Fibroblast of skin of abdomen (primary cell): ENCODE data around the gene PRKN. TPM values are rescaled to one million over a fixed set of nuclear protein-coding genes. Genes with fewer than 3 reads are reported as not detected.

Experiments
- DNase-seq: peaks from one replicate; pipeline ENCODE4 v3.0.0-alpha.2; 2013
- polyA plus RNA-seq, 2 experiments: library from polyadenylated mRNA; unstranded; fragments of 120-200 nt; gene quantifications; one replicate each; pipeline ENCODE4 v1.2.1, GENCODE V29; 2013; ENCODE audit not compliant: insufficient read length in 2 of 2

PRKN gene
- 1.5 TPM for polyA plus RNA-seq (2013, experiment 1 of 2; ENCODE audit: insufficient read length)
- 1.8 TPM for polyA plus RNA-seq (2013, experiment 2 of 2; ENCODE audit: insufficient read length)

DNA sequence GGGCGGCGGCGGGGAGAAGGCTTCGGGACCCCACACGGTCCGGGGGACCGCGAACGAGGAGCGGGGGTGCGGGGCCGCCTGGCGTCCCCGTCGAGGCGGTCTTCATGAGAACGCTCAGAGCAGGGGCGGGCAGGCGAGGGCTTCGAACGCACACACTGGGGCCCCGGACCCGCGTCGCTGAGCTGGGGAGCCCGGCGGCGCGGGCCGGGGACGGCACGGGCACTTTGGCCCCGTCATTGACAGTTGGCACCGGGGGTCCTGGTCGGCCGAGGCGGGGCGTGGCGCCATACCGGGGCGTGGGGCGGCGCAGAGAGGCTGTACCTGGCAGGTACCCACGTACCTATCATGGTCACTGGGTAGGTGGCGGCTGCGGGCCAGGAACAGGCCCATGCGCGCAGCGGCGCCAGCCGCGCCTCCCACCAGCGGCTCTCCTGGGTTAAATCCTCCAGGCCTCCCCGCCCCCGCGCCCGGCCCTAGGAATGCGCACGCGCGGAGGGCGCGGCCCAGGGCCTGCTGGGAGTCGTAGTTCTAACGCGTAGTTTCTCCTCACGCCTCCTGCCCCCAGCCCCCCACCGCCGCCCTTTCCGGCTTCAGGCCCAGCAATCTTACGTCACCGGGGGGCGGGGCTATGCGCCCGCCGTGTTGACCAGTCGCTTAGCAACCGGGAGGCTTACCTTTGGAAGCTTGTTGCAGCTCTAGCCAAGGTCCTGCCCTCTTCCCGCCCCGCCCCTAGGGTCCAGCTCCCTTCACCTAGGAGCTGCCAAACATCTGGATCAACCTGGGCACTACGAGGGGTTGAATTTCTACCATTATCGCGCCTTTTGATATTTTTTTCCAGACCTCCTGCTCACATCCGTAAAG is at the start of gene PRKN, which contains the start of gene PACRG:
TSS of gene PRKN (minus strand) at position 445 of the 861 bp plus-strand sequence.
TSS of gene PACRG (plus strand) at position 653 of the 861 bp plus-strand sequence.
- DNase-seq, result peak; percentile 97

DNA sequence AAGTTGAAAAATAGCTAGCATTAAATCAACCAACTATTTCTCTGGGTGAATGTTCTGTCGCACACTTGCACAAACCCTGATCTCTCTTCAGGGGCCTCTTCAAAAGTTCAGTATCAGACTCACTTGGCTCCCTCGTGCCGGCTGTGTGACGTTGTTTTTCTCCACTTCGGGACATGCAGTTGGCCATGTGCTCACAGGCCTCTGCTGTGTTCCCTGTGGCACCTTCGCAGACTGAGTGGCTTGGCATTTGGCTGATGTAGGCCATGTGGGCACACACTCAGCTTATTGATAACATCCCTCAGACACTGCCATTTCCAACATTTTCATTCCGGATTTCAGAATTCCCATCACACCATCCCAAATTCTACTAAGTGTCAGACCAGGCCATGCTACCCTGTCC is 49.5 kb upstream of the PRKN start:
- DNase-seq, result no peak

DNA sequence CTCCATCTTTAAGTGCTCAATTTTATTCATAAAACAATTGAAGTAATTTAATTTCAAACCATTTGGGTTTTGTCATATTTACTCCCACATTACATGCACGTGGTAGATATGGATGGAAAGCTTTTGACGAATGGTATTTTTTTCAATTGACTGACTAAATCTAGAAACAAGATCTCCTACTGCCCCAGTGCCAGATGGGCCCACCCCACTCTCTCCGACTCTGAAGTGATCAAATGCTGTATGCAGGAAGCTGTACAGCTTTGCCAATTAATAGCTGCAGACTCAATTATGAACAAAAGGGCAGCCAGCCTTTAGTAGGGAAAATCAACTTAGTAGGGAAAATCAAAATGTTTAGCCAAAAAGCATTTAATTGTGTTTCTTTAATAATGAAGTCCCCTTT is 46.4 kb upstream of the PRKN start:
- DNase-seq, result no peak

DNA sequence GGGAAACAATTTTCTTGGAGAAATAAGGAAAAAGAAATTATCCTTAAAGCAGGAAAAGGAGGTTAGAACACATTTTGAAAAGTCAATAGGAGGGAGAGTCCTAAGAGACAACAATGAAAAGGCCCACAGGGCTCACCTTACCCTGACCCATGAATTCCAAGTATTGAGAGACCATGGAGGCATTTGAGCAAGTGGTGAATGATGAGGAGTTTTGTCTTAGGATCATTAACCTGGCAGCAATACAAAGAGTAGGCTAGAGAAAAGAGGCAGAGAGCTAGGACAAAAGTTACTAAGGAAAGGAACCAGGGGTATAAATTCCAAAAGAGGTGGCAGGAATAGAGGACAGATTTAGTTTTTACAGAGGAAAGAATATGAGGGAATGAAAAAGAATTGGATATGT is 44.9 kb upstream of the PRKN start:
- DNase-seq, result no peak

DNA sequence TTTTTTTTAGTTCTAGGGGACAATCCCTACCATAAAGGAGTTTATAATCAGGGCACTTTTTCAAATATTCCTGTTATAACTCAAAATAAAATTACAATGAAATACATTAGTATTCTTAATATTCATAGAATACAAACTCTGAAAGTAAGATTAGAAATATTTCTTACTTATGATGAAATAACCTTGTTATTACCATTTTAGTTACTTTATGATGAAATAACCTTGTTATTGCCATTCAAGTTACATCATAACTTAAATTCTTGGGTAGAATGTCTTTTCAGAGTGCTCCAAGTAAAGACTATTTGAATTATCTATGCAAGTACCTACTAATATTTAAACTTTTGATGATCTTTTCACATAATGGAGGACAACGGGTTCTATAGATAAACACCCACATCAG is 43.4 kb upstream of the PRKN start:
- no peak for DNase-seq

DNA sequence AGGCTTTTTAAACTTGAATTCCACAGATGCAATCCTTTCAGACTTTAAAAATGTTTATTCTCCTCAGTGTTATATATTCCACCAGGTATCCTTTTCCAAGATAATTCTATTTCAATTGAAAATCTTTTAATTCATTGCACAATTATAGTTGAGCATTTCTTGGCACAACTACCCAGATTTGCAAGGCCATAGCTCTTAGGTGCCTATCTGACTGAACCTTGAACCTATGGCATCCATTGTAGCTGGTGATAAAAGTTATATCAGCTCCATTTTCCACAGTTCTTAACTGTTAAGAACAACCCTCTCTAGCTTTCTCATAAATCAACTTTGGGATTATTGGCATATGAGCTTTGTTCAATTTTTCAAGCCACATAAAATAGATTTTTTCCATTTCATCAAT is 42.6 kb upstream of the PRKN start:
- no peak for DNase-seq

DNA sequence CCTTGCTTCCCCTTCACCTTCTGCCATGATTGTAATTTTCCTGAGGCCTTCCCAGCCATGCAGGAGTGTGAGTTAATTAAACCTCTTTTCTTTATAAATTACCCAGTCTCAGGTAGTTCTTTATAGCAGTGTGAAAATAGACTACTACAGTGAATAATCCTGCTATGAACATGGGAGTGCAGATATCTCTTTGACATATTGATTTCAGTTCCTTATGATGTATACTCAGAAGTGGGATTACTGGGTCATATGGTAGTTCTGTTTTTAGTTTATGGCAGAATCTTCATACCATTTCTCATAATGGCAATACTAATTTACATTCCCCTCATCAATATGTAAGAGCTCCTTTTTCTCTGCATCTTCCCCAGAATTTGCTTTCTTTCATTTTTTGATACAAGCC is 26.2 kb upstream of the PRKN start:
- no peak for DNase-seq

DNA sequence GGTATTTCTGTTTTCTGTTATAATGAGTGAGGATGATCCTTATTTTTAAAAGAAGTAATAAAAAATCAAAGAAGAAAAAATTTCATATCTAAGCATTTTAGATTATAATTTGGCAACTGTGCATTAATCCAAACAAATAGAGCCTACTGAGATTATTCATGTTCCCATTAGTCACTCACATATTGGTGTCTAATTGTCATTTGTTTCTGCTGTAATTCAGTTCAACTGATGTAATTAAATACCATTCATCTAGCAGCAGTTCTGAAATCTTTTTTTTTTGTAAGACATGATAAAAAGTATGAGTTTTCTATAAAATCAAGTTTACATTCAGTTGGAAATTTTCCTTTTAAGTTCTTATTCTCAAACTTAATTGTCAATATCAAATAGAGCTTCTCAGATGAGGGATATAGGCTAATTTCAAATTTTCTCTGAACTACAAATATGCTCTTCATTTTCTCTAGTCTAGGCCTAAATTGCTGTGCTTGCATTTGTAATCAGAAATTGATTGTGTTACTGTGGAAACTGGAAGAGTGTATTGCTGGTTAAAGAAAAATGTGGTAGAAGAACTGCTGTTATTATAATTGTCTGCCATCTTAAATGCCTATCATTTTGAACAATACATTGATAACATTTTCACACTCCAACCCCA is 23.8 kb upstream of the PRKN start:
- DNase-seq, result no peak

DNA sequence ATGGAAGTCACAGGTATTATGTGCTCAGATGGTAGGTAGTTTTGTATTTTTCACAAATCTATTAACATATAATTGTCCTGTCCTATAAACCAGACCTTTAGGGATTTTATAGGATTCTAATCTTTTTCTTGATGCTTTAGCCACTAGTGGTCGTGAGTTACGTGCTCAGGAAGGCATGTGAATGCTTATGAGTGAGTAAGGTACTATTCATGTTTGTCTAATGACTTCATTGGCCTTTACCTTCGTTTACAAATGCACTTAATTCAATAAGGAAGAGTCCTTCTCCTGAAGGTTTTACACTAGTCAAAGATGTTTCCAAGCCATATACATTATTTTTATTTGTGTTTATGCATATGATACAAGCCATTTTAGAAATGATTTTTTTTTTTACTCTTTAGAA is 23.2 kb upstream of the PRKN start:
- DNase-seq, result peak; percentile 37

DNA sequence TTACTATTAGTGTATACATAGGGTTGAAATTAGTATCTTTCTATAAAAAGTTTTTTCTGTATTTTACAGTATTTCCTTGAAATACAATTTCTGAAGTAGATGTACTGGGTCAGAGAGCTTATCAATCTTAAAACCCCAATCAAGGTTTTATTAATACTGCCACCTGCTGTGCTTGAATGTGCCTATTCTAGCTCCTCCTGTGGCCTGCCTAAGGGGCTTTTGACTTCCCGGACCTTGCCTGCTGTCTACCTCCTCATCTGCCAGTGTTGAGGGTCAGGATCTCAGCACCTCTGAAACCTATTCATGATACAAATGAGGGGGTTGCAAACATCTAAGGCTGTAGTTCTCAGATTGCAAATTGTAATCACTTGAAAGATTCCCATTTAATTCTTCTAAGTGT is 9.4 kb upstream of the PRKN start:
- no peak for DNase-seq

DNA sequence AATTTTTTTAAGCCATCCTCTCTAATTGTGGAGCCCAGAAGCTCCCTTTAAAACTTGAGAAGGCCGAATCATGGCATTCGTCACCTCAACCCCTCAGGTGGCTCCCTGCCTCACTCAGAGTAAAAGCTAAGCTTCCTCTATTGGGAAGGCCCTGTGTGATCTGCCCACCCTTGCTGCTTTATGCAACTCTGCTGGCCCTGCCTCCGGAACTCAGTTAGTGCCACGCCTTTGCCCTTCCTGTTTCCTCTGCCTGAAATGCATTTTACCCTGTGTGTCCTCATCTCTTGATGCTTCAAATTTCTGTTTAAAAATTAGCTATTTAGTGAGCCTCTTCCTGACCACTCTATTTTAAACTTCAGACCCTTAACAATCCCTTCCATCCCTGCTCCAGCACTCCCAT is 5.9 kb upstream of the PRKN start:
- DNase-seq, result no peak

DNA sequence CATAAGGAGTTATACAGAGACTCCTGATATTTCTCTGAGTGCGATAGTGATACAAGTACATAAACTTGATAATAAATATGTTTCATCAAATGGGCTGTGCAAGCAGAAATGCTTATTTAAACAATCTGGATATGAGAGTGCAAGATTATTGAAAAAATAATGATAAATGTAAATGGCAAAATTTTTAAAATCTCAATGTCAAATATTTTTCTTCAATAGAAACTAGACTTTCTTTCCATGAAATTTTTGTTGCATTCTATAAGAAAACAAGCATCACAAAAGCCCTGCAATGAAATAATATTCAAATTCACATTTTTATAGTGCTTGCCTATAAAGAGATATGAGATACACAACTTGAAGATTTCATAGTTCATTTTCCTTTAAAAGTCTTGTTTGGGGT is 2.9 kb upstream of the PRKN start:
- no peak for DNase-seq

DNA sequence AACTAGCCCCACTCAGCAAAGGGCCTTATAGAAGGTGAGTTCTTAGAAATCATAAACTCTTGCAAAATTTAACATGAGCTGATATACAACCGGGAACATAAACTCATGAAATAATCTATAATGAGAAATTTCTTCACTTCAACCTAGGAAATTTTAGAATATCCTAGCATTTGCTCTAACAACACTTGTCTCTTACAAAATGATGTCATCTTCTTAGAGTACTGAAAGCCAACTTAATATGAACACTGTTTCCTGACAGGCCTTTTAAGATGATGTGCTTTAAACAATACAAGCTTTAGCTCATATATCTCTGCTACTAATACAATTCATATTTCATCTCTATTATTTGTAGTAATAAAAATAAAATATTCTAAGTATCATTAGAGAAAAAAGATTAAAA is 1.1 kb upstream of the PRKN start:
- DNase-seq, result no peak

DNA sequence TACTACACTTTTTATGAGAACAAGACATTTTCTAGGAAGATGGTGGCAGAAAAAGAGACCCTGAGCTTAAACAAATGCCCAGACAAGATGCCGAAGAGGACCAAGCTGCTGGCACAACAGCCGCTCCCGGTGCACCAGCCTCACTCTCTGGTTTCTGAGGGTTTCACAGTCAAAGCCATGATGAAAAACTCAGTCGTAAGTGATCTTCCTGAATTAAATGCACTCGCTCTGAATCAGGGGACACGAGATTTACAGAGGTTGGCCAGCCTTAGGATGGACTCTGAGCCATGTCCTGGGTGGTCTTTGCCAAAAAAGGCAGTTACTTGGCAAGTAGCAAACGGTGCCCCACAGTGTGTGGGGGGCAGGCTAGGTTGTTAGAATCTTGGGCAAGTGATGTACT is 631 bp upstream of the PRKN start:
- no peak for DNase-seq

DNA sequence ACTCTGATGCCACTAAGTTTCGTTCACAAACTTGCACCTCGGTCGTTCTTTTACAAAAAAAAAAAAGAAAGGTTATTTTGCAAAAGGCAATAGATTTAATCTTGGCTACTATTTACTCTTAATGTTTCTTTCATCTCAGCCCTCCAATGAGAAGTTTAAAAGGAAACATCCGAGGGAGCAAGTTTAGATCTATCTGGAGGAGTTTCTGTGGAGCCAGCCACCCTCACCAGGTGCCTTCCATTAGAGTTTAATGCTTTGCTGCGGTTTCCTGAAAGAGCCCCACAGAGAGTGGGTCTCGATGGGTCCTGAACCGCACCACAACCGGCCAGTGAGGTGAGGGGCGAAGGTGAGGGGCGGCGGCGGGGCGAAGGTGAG is 632 bp downstream of the PRKN start:
- DNase-seq, result peak; percentile 2

DNA sequence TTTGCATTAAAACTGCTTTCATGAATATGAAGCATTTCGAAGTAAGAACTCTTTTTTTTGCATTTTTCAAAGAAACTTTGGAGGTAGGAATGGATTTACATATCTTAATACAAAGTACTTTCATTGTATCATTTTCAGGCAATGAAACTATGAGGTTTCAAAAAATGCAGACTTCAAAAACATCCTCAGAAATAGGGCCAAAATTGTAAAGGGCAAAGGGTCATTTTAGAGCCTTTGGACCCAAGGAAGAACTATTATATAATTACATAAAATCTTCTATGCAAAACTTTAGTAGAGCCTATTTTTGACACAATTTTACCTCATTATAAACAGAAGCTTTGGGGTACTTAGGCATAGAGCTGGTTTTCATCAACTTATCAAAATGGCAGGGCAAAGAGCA is 4.9 kb downstream of the PRKN start:
- no peak for DNase-seq

DNA sequence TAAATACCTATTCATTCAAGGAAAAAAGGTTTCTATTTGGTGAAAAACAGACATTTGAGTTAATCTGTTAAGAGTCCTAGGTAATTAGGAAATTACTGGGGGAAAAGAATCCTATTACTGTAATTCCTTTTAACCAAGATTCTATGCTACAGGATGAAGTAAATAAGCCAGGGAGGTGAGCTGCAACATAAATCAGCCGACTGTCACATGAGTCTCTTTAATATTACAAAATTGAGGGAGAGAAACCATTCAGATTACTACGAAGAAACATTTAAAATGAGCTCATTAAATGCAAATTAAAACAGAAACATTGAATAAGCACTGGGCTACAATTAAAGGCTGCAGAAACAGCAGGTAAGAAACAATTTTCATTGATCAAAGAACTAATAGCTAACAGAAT is 5.3 kb downstream of the PRKN start:
- DNase-seq, result no peak

DNA sequence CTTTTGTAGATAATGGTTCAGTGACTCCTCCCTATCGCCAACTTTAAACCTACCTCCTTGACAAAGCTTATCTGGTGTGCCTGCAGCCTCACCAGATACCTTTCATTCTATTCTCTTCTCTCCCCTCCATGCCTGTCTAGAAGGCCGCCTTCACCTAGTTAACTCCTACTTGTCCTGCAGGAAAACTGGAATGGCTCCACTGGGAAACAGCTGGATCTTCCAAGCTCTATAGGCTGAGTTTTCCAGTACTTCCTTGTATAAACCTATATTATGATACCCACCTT is 6.2 kb downstream of the PRKN start:
- no peak for DNase-seq

DNA sequence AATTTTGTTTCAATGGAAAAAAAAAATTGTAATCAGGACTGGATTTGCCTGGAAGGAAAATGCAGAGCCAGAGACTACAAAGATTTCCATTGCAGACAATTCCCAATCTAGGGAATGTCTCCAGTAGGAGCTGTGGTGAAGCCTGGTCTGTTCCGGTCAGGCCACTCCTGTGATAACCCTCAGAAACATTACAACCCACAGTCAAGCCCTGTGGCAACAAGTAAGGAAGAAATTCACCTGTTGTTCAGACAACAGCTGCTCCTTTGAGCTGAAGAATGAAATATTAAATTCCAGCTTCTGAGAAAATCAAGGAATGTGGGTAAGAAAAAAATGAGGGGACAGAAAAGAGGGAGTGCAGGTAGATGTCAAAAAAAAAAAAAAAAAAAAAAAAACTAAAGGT is 8.0 kb downstream of the PRKN start:
- DNase-seq, result no peak

DNA sequence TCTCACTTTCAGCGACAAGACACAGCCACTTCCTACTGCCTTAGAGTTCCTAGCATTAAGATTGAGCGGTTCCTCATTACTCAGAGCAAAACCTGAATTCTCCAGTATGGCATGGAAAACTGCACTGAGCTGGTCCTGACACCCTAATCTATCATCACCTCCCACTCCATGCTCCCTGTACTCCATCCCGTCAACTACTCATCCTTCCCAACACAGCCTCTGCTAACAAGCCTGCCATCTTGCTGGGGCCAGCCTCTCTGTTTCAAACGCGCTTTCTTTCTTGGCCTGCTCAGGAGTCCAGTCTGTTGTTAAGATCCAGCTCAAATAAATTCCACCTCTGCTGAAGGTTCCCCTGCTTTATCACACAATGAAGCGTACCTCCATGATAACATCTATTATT is 12.0 kb downstream of the PRKN start:
- DNase-seq, result no peak

DNA sequence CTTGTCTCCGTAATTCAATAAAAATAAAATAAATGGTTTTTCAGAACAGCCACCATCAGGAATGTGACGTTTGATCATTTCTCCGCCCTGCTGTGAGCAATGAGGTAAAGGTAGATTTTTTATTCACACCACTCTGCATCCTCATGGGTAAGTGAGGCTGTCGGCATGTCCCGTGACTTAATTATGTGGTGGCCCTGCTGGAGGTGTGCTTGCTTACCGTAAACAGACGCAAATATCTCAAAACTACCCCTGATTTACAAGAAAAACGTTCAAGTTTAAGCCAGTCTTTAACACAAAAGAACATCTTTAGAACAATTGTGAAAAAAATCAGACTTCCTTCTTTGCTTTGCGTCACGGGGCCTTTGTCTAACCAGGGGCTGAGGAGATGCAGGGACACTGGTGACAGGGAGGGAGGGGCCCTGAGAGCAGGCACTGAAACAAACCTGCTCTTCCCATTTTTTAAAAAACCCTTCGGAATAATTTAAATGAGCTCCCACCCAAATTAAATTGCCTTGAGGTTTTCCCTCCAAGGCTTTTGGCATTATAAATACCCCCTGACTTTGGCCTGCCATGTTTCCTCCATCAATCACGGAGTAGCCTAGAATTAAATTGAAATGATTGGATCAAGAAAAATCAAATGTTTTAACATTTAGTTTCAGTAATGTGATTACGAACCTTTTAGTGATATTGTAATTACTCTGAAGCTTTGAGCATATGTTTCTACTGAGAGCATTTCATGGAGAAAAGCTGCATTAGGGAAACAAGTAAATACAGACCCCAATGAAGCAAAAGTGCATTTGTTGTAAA is 13.4 kb downstream of the PRKN start:
- DNase-seq, result no peak

DNA sequence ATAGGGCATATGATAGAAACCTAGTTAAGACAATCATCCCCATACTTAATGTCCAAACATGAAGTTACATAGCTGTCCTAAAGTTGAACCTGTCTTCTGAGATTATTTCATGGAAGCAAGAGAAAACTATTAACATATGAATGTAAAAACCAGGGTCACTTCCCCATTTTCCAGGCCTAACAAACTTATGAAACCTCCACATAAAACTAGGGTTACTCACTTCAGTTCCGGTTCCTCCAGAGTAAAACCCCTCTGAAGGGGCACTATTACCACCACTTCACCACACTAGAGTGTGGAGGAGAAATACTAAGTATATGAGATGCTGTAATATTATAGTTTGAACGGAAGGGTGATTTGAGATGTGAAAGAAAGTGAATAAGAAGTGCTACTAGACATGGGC is 14.9 kb downstream of the PRKN start:
- no peak for DNase-seq

DNA sequence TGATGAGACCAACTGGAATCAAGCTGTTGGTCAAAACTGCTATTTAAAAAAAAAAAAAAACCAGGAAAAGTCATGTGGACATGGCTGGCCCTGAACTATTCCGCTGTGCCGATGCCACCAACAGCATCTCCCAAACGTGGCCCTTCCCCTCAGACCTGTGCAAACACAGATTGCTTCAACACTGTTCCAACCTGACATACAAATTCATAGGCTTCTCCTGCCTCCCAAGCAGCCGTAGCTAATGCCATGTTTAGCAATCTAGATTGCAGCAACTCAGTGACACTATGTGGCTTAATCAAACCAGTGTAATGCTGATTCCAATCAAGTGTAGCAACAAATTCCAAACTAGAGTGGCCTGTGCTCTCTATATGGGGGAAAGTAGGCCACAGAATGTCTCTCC is 16.2 kb downstream of the PRKN start:
- DNase-seq, result no peak

DNA sequence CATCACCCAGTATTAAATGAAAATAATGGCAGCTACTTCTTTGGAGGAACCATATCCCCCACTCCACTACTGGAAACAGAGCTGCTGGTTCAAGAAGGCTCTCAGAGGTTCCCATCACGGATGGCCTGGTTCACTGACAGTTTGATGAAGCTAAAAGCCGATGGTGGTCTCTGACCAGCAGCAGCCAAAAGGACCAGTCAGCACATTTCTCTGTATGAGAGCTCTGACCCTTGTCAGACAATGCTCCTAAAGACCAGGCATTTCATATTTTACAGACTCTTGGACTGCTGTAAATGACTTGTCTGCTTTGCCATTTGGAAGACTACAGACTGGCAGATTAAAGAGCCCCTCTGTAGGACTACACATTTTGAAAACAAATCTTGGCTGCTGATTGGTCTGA is 16.6 kb downstream of the PRKN start:
- no peak for DNase-seq
